GM23338 (cell line): Measurements from ENCODE around the gene MIX23.

ENCODE experiments used
- CREB1 ChIP-seq: fragments of 250-450 bp; sonication (Bioruptor Pico); IDR thresholded peaks from 2 replicates; pipeline ENCODE4 v1.5.0; 2020; ENCODE audit warnings: low read depth, mild to moderate bottlenecking, moderate library complexity
- CTCF ChIP-seq, 2 experiments: fragments of 200-600 bp in 1 of 2; sonication (generic) in 1 of 2; conservative IDR thresholded peaks; 2 replicates each; pipeline versions ENCODE4 v1.5.1 to v1.6.1; 2016 to 2017; ENCODE audit warnings: antibody characterized with exemption in 2 of 2, low read depth in 2 of 2, mild to moderate bottlenecking in 2 of 2, moderate library complexity in 1 of 2
- EZH2 ChIP-seq: fragments of 200-600 bp; sonication (generic); IDR thresholded peaks from one replicate; pipeline ENCODE4 v1.8.0; 2017; ENCODE audit warnings: antibody characterized with exemption, mild to moderate bottlenecking, low read depth; ENCODE audit not compliant: unreplicated experiment
- EZH2phosphoT487 ChIP-seq: fragments of 200-600 bp; sonication (generic); IDR thresholded peaks from one replicate; pipeline ENCODE4 v1.8.1; 2018; ENCODE audit warnings: antibody characterized with exemption; ENCODE audit not compliant: unreplicated experiment
- JUNB ChIP-seq: IDR thresholded peaks from one replicate; pipeline ENCODE4 v1.6.1; 2016; ENCODE audit warnings: antibody characterized with exemption; ENCODE audit not compliant: unreplicated experiment
- POLR2AphosphoS5 ChIP-seq: IDR thresholded peaks from 2 replicates; pipeline ENCODE4 v1.6.1; 2016; ENCODE audit warnings: antibody characterized with exemption, low read depth
- REST ChIP-seq: IDR thresholded peaks from one replicate; pipeline ENCODE4 v1.6.1; 2018; ENCODE audit warnings: antibody characterized with exemption; ENCODE audit not compliant: unreplicated experiment

- TF ChIP-seq EZH2 (no peak), CTCF (conservative IDR thresholded peaks at IDR 0.05; ENCODE audit: low read depth in 2 of 2) (0 out of 4 replicates have a peak, but pooled peaks of 1 of the 2 experiments have one; percentile 1), EZH2phosphoT487 (no peak), POLR2AphosphoS5 (no peak), REST (no peak), CREB1 (CRISPR knock-in tag) (no peak), JUNB (no peak)
Measured at GRCh38 chr3:122342803-122343202, 40.2 kb downstream of the MIX23 start.
